Kidney epithelial cell (primary cell): ENCODE data around the gene GPHA2. TPM values are rescaled to one million over a fixed set of nuclear protein-coding genes. Genes with fewer than 3 reads are reported as not detected.

Source experiments
- DNase-seq: peaks from one replicate; pipeline ENCODE4 v3.0.0-alpha.2; 2010; ENCODE audit warnings: low read depth
- H3K27me3 ChIP-seq: 2 replicates; pipeline ENCODE4 v1.6.0; 2011; ENCODE audit warnings: low read length; ENCODE audit not compliant: control insufficient read depth, insufficient read depth
- H3K36me3 ChIP-seq: 2 replicates; pipeline ENCODE4 v1.5.1; 2011; ENCODE audit warnings: low read length; ENCODE audit not compliant: control insufficient read depth, insufficient read depth
- H3K4me3 ChIP-seq: 2 replicates; pipeline ENCODE4 v1.5.1; 2011; ENCODE audit warnings: low read depth, mild to moderate bottlenecking, control low read depth, low read length
- total RNA-seq: library from RNA; depleted of rRNA; stranded (reverse); fragments of >200 nt; gene quantifications from 2 replicates; pipeline ENCODE4 v1.2.3, GENCODE V29; 2015
- TF ChIP-seq, protein P1 (sequence below): IDR thresholded peaks from 2 replicates; pipeline ENCODE4 v1.5.1; 2011; ENCODE audit warnings: mild to moderate bottlenecking, moderate library complexity, low read length, control low read depth, inconsistent platforms; ENCODE audit not compliant: insufficient read depth, poor library complexity, severe bottlenecking

The GPHA2 gene
- total RNA-seq, 1 donor from 2014 or later = not detected

DNA sequence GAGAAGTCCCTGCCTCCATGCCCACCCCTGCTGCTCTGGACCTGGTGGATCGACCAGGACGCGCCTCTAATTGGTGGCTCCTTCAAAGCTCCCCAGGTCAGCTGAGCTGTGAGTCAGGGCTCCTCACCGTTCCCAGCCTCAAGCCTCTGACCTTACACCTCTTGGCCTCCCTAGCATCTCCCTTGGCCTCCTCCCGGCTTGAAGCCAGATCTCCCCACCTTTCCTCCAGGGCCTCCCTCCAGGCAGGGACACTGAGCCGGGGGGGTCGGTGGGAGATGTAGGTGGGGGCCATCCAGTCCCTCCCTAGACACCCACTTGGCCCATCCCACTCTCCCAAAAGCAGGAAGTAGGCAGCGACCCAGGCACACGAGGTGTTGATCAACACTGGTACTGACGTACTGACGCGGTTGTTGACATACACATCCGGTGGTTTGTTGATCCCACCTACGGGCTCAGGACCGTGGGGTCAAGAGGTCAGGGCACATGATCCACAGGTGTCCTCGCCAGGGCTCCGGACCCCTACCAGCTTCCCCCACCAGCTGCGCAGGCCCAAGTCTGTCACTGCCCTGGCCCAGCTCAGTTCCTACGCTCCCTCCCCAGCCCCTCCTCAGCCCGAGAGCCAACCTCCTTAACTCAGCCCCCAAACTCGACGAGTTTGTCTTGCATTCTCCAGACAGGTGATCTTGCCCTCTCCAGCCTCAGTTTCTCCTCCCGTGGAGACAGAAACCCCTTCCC is 19.5 kb downstream of the GPHA2 start:
- peak overlapping the region; percentile 56 for H3K4me3 ChIP-seq
- TF ChIP-seq, protein P1, sequence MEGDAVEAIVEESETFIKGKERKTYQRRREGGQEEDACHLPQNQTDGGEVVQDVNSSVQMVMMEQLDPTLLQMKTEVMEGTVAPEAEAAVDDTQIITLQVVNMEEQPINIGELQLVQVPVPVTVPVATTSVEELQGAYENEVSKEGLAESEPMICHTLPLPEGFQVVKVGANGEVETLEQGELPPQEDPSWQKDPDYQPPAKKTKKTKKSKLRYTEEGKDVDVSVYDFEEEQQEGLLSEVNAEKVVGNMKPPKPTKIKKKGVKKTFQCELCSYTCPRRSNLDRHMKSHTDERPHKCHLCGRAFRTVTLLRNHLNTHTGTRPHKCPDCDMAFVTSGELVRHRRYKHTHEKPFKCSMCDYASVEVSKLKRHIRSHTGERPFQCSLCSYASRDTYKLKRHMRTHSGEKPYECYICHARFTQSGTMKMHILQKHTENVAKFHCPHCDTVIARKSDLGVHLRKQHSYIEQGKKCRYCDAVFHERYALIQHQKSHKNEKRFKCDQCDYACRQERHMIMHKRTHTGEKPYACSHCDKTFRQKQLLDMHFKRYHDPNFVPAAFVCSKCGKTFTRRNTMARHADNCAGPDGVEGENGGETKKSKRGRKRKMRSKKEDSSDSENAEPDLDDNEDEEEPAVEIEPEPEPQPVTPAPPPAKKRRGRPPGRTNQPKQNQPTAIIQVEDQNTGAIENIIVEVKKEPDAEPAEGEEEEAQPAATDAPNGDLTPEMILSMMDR = no peak
- H3K27me3 ChIP-seq = no peaks in the 10 kb centered on the region
- no peak for DNase-seq
- peaks cover 1% of the 10 kb centered on the region for H3K36me3 ChIP-seq

DNA sequence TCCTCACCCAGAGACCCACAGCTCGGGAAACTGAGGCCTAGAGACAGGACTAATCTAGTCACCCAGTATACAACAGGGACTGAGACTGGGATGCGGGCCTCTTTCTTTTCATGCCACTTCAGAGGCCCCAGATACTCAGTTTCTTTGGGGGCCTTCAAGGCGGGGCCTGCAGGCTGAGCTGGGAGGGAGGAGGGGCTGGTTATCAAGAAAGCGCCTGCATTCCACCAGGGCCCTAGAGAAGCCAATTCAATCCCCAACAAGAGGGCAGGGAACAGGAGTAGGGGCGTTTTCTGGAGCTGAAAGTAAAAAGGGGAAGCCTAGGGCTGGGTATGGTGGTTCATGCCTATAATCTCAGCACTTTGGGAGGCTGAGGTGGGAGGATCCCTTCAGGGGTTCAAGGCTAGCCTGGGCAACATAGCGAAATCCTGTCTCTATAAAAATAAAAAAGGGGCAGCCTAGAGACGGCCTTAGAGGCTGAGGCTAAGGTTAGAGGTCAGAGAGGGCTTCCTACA is 20.3 kb downstream of the GPHA2 start:
- DNase-seq = no peak
- TF ChIP-seq, protein P1 = no peak
- Histone ChIP-seq H3K36me3 (peaks cover 1% of the 10 kb centered on the region), H3K4me3 (no peak overlapping the region), H3K27me3 (no peaks in the 10 kb centered on the region)

DNA sequence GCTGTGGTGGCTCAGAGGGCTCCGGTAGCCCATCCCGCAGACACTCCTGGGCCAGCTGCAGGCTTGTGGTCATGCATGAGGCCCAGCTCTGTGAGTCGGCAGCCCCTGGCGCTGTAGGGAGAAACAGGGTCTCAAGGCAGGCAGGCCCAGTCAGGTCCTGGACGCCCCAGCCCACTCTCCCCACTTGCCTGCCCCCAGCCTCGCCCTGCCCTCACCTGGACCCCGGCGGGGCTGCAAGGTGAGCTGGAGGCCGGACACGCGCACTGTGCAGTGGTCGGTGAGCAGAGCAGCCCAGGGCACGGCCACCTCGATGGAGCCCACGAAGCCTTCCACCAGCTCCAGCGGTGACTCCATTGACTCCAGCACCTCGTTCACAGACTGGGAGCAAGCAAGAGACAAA is 21.6 kb downstream of the GPHA2 start:
- Histone ChIP-seq H3K4me3 (no peak overlapping the region), H3K27me3 (no peaks in the 10 kb centered on the region), H3K36me3 (peaks cover 1% of the 10 kb centered on the region)
- TF ChIP-seq, protein P1 = no peak
- DNase-seq = no peak

DNA sequence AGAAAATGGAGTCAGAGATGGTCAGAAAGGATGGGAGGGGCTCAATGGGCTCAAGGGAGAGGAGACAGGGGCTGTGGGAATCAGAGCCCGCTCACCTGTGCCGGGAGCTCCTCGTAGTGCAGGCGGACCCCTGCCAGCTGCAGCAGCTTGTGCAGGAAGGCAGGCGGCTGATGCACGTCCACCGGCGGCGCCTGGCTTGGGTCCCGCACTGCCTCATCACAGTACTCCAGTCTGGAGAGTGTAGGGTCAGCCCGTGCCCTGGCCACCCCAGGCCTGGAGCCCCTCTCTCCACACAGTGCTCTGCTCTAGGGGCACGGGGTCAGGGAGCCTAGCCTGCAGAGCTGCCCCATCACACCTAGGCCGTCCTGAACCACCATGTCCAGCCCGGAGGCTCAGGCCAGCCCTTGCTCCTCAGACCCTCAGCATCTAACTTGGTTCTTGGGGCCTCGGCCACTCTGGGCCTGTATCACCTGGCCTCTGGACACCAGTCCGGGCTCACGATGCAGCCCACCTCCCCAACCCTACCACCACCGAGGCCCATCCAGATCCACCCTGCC is 22.4 kb downstream of the GPHA2 start:
- H3K27me3 ChIP-seq = no peaks in the 10 kb centered on the region
- TF ChIP-seq, protein P1 = no peak
- no peak overlapping the region for H3K4me3 ChIP-seq
- DNase-seq = no peak
- peaks cover 1% of the 10 kb centered on the region for H3K36me3 ChIP-seq

DNA sequence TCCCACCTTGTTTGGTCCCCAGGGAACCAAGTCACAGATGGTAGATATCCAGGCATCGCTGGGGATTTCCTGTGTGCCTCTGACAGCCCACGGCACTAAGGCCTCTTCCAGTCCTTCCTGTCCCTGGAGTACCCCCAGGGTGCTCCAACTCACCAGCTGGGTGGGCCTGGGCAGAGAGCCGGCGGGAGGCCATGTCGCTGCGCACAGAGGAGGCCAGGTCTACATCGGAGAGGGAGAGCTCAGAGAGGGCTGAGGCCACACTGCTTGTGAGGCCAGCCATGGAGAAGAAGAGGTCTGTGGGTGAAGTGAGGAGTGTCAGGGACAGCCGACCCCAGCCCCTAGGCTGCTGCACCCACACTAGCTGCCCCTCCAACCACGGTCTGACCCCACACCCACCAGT is 24.0 kb downstream of the GPHA2 start:
- DNase-seq = no peak
- H3K4me3 ChIP-seq = no peak overlapping the region
- no peaks in the 10 kb centered on the region for H3K27me3 ChIP-seq
- TF ChIP-seq, protein P1 = no peak
- H3K36me3 ChIP-seq = peaks cover 1% of the 10 kb centered on the region
